GM21423 (cell line): Measurements from ENCODE around the gene MAPK11.

Experiments
- ATAC-seq: cut with Tn5 transposase; IDR thresholded peaks from one replicate; pipeline ENCODE4 v1.9.1; 2021; ENCODE audit warnings: mild to moderate bottlenecking, moderate library complexity; ENCODE audit not compliant: unreplicated experiment

MAPK11 gene

GRCh38 chr22:50262973-50263617, 7.1 kb downstream of the MAPK11 start:
- ATAC-seq, result no peak

DNA sequence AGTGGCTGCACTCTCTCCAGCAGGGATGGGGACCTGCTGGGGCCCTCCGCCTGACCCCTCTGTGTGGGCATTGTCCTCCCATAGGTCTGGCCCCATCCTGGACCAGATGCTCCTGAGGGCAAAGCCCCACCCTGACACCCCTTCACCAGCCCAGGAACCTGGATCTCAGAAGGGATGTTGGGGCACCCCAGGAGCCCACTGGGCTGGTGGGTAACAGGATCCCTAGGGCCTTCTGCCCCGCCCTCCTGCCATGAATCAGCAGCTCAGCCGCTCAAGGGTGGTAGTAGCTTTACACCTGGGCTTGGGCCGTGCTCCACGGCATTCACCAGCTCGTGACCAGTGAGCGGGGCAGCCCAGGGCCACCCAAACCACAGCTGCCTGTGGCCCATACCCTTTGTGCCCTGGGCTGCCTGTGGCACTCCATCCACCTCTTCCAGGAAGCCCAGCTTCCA, 7.7 kb downstream of the MAPK11 start:
- no peak for ATAC-seq

DNA sequence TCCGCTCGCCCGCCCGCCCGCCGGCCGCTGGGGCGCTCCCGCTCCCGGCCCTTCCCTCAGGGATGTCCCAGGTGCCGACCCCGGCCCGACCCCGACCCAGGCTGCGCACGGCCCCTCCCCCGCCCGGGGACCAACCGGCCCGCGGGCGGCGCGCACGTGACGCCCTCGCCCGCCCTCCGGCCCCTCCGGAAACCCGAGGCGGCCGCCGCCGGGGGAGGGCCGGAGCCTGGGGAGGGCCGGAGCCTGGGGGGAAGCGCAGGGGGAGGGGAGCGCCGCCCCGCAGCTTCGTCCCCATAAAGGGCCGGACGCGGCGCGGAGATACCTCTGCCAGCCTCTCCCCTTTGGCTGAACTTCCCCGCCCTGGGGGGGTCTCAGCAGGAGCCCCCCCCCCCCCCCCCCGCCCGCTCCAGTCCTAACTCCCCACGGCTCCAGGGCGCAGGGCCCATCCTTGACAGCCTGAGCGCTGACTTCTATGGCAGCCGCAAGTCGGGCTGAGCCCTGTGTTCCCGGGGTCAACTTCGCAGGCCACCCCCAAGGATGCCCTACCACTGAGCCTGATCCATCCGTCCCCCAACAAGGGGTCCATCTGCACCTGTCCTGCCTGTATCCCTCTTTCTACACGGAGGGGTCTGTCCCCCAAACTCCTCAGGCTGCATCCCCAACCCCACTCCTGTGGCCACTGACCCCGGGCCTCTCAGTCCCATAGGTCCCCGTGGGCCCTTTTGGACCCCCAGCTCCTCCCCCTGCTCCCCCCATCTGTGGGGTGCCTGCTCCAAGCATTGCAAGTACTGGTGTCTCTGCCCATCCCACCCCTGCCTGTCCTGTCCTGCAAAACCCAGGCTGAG, 8.3 kb downstream of the MAPK11 start, which contains the start of gene MAPK12:
TSS of gene MAPK12 (minus strand) at position 69 of the 845 bp plus-strand sequence. CDS start 174 bp downstream, outside the sequence.
- ATAC-seq, result peak; percentile 45

DNA sequence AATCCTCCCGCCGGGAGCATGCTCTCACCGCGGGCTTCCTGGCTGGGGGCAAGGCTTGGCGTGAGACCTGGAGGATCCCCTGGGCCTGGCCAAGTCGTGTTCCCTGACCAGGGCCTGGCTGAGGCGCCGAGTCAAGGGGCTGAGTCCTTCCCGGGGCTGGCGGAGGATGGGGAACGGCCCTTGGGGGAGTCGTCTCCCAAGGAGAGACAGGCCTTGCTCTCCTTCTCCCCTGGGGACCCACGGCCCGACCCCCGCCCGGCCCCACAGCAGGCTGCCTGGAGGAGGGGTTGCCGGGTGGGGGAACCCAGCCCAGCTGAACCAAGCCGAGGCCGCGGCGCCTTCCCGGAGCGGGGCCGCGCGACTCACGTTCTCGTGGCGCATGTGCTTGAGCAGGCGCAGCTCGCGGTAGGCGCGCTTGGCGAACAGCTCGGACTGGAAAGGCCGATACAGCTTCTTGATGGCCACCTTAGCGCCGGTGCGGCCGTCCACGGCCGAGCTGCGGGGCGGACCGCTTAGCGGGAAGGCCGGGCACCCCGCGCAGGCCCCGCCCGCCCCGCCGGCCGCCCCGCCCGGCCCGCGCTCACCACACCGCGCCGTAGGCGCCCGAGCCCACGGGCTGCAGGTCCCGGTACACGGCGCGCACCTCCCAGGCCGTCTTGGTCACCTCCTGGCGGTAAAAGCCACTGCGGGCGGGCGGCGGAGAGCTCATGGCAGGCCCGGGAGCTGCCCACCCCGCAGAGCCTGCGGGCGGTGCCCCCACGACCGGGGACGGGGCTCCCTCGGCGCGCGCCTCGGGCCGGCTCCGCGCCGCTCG, 9.2 kb downstream of the MAPK11 start:
- ATAC-seq, result peak; percentile 23

- ATAC-seq, result no peak
Observed at GRCh38 chr22:50260434-50260800, 9.8 kb downstream of the MAPK11 start.

DNA sequence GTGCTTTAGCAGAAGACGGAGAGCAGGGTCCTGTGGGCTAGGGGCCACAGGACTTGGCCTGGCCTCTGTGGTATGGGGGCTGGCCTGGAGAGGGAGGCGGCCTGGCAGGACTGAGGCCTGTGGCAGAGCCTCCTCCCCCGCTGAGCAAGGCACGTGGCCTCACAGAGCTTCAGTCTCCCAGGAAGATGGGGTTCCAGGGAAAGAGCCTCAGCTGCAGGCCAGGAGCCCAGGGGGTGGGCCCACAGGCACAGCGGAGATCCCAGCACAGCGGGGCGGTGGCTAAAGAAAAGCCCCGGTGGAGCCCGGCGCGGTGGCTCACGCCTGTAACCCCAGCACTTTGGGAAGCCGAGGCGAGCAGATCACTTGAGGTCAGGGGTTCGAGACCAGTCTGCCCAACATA, 10.9 kb downstream of the MAPK11 start:
- ATAC-seq, result no peak

- no peak for ATAC-seq
Observed at GRCh38 chr22:50258361-50259292, 11.6 kb downstream of the MAPK11 start.

GRCh38 chr22:50257451-50258360, 12.5 kb downstream of the MAPK11 start:
- no peak for ATAC-seq

DNA sequence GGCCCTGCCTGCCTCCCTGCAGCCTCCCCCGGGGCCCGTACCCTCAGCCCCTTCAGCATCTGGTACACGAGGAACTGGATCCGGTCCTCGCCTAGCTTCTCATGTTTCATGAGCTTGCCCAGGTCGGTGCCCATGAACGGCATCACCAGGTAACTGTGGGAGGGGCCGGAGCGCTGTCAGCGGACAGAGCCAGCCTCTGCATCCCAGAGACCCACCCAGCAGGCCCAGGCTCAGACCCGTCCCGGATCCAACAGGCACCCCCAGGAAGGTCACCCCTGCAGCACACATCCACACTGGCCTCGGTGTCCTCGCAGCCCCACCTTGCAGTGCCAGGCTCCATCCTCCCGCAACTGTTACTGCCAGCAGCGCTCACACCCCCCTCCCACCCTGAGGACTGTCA, 13.1 kb downstream of the MAPK11 start:
- no peak for ATAC-seq

DNA sequence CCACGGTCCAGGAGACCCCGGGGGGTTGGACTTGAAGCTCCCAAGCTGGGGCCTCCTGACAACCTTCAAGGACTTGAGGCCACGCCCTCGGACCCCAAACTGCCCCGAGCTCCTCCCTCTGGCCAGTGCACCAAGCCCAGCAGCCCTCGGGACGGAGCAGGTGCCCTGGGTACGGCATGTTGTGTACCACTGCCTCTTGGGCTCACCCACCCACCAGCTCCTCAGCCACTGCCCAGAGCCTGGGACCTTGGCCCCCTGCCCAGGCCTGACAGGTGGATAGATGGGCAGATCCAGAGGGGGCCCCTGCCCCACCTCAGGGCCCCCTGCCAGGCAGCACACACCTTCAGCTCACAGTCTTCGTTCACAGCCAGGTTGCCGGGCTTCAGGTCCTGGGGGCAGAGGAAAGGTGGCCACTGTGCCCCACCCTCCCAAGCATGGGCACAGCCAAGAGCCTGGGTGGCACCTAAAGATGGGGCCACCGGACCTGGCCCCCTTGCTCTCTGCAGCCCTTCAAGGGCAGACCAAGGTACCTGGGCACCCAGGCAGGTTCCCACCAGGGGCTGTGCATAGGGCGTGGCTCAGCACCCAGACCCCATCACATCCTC, 13.8 kb downstream of the MAPK11 start:
- no peak for ATAC-seq

DNA sequence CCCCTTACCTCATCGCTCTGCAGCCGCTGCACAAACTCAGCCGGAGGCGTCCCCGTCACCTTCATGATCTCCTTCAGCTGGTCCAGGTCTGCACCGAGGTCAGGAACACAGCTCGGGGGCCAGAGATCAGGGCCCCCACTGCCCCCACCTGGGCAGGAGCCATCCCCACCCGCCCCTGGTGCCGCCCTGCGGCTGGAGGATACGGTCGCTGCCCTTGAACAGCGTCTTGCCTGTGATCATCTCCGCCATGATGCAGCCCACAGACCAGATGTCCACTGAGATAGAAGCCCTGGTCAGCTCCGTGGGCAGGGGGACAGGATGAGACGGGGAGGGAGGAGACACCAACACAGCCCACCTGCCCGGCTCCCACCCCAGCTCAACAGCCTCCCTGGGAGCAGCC, 14.6 kb downstream of the MAPK11 start:
- no peak for ATAC-seq

DNA sequence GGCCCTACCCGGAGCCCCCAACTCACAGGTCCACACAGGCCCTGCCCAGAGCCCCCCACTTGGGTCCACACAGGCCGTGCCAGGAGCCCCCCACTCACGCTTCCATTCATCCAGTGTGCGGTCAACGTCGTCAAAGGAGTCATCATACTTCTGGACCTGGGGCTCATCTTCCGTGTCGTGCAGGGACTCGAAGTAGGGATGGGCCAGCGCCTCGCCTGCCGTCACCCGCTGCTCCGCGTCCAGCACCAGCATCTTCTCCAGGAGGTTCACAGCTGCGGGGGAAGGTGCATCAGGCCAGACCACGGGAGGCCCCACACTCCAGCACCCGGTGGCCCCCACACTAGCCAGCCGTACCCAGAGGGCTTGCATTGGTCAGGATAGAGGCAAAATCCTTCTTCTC, 15.1 kb downstream of the MAPK11 start:
- no peak for ATAC-seq

DNA sequence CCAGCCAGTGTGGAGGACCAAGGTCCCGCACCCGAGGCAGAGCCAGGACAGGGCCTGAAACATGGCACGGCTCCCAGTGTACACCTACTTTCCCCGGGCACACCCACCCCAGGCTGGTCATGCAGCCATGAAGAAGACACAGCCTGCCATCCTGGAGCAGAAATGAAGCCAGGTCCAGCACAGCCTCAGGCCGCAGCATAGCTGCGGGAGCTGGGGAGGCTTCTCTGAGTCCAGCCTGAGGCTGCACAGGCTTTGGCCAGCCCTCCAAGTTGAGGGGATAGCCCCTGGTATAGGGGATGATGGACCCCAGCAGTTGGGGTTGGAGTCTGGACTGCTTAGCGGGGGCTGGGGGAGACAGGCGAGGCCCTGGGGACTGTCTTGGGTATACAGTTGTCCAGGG, 16.2 kb downstream of the MAPK11 start:
- no peak for ATAC-seq

- no peak for ATAC-seq
Observed at GRCh38 chr22:50253046-50253915, 16.9 kb downstream of the MAPK11 start.

GRCh38 chr22:50252082-50253045, 17.8 kb downstream of the MAPK11 start:
- no peak for ATAC-seq

GRCh38 chr22:50251477-50252081, 18.6 kb downstream of the MAPK11 start:
- no peak for ATAC-seq
